Breast epithelium (tissue), 4 donors: ENCODE data around the gene TIGD1. TPM values are rescaled to one million over a fixed set of nuclear protein-coding genes. Genes with fewer than 3 reads are reported as not detected.

Experiments used
- DNase-seq, 2 donors: peaks; one replicate each; pipeline ENCODE4 v3.0.0-alpha.2; 2019; ENCODE audit warnings: low spot score in 2 of 2
- H3K27ac ChIP-seq, 2 donors: fragments of 200-600 bp; sonication (generic) in 1 of 2; one replicate each; pipeline ENCODE4 v1.5.1; 2016 to 2019; ENCODE audit warnings: mild to moderate bottlenecking in 1 of 2
- H3K27me3 ChIP-seq, 2 donors: fragments of 200-600 bp; sonication (generic) in 1 of 2; one replicate each; pipeline versions ENCODE4 v1.5.1 to v1.6.0; 2017 to 2019; ENCODE audit warnings: control low read depth in 1 of 2, mild to moderate bottlenecking in 1 of 2
- H3K36me3 ChIP-seq: fragments of 200-600 bp; one replicate; pipeline ENCODE4 v1.5.1; 2019
- H3K4me1 ChIP-seq, 2 donors: fragments of 200-600 bp; sonication (generic); one replicate each; pipeline ENCODE4 v1.5.1; 2016 to 2019; ENCODE audit warnings: control low read depth in 1 of 2
- H3K4me3 ChIP-seq, 3 donors: fragments of 200-600 bp; sonication (generic); 1 replicate in 2 of 3; 2 replicates in 1 of 3; pipeline ENCODE4 v1.5.1; 2016 to 2019; ENCODE audit warnings: mild to moderate bottlenecking in 3 of 3, moderate library complexity in 2 of 3
- H3K9me3 ChIP-seq, 2 donors: fragments of 200-600 bp; sonication (generic) in 1 of 2; one replicate each; pipeline ENCODE4 v1.5.1; 2016 to 2019; ENCODE audit warnings: control low read depth in 1 of 2
- CTCF ChIP-seq, 3 donors: fragments of 450-650 bp; IDR thresholded peaks; one replicate each; pipeline ENCODE4 v1.5.1; 2016 to 2017; ENCODE audit warnings: antibody characterized with exemption in 3 of 3, mild to moderate bottlenecking in 3 of 3, moderate library complexity in 3 of 3
- POLR2A ChIP-seq: fragments of 450-650 bp; IDR thresholded peaks from one replicate; pipeline ENCODE4 v1.6.1; 2016; ENCODE audit warnings: antibody characterized with exemption, mild to moderate bottlenecking, moderate library complexity
- POLR2AphosphoS5 ChIP-seq, 3 donors: sonication (generic); formaldehyde crosslinking; IDR thresholded peaks; one replicate each; pipeline ENCODE4 v1.6.1; 2017; ENCODE audit warnings: antibody characterized with exemption in 3 of 3
- intact Hi-C: fragments of 100-400 bp; cut with DNase I; formaldehyde crosslinking; loops from one replicate; pipeline ENCODE4 v1.15.1; 2023; ENCODE audit warnings: low total_unique reads
- total RNA-seq, 3 donors: library from RNA; depleted of rRNA; stranded (reverse); fragments of >200 nt; gene quantifications; one replicate each; pipeline ENCODE4 v1.1.0, GENCODE V29; 2016

TIGD1 gene
- total RNA-seq, 3 donors from 2014 or later: 2.9 to 5.6 (median 5.0) TPM

DNA sequence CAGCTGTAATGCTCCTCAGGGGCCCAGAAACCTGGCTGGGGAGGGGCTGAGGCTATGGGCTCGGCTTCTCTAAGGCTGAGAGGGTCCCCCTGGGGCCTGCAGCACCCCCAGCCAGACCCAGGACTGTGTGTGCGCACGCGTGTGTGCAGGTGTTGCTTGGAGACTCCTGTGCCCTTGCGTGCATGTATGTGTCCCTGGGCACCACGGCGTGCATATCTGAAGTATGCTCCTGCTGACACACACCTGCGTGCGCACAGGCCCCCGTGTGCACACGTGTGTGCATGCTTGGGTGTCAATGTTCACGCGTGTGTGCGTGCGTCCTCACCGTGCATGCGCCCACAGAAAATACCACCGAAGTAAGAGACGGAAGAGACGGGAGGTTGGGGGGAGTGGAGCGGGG, 47.8 kb downstream of the TIGD1 start:
- intact Hi-C loops: no loop called here
- TF ChIP-seq POLR2AphosphoS5 (IDR thresholded peaks at IDR 0.05): no peak
- no peak for TF ChIP-seq CTCF (IDR thresholded peaks at IDR 0.05)
- no peak for TF ChIP-seq POLR2A

DNA sequence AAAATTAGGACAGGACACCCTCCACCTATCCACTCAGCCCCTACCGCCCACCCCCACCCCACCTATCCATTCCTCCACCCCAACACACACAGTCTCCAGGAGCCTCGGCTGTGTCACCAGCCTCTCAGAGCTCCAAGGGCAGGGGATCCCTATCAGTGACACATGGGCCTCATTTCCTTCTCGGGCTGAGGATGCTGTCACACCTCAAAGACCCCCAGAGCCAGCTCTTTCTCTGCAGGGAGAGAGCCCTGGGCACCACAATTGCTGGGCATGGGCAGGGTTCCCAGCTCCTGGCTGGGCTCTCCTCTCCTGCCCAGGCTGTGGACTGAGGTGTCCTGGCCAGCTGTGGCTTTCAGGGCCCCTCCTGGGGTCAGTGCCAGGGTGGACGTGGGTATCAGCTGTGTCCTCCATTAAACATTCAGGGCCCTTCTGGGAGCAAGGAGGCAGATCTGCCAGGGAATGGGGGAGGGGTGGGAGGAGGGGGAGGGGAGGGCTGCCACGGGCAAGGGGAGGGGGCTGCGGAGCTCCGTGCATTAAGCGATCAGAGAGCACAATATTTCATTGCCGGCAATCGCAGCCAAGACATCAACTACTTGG, 48.5 kb downstream of the TIGD1 start:
- Histone ChIP-seq H3K9me3 (no peaks in the 10 kb centered on the region), H3K27me3 (peaks cover 0 to 11% of the 10 kb centered on the region in 2 donors), H3K4me1 (peaks cover 0 to 6% of the 10 kb centered on the region in 2 donors), H3K4me3 (no peak overlapping the region), H3K27ac (no peak overlapping the region), H3K36me3 (no peaks in the 10 kb centered on the region)
- intact Hi-C loops: no loop called here
- DNase-seq: no peak
- TF ChIP-seq POLR2A (no peak), POLR2AphosphoS5 (IDR thresholded peaks at IDR 0.05) (no peak), CTCF (IDR thresholded peaks at IDR 0.05) (no peak)

More for the DNA sequence above, 47.8 kb downstream of the TIGD1 start:
- peaks cover 0 to 6% of the 10 kb centered on the region in 2 donors for H3K4me1 ChIP-seq
- no peak overlapping the region for H3K27ac ChIP-seq
- H3K4me3 ChIP-seq: peak overlapping the region; percentile 28 to 68 (median 56)
- no peaks in the 10 kb centered on the region for H3K36me3 ChIP-seq
- no peaks in the 10 kb centered on the region for H3K9me3 ChIP-seq
- peaks cover 0 to 11% of the 10 kb centered on the region in 2 donors for H3K27me3 ChIP-seq
- DNase-seq: no peak

GRCh38 chr2:232501331-232501771, 49.0 kb downstream of the TIGD1 start:
- DNase-seq: no peak
- Histone ChIP-seq H3K4me3 (no peak overlapping the region), H3K36me3 (no peaks in the 10 kb centered on the region), H3K9me3 (no peaks in the 10 kb centered on the region), H3K27ac (no peak overlapping the region), H3K27me3 (peaks cover 0 to 11% of the 10 kb centered on the region in 2 donors), H3K4me1 (peaks cover 0 to 6% of the 10 kb centered on the region in 2 donors)
- TF ChIP-seq POLR2AphosphoS5 (IDR thresholded peaks at IDR 0.05) (no peak), CTCF (IDR thresholded peaks at IDR 0.05) (no peak), POLR2A (no peak)
- intact Hi-C loops: no loop called here

- intact Hi-C loops: no loop called here
- no peak overlapping the region for H3K4me3 ChIP-seq
- DNase-seq: no peak
- H3K4me1 ChIP-seq: peaks cover 0 to 3% of the 10 kb centered on the region in 2 donors
- H3K9me3 ChIP-seq: no peaks in the 10 kb centered on the region
- no peak for TF ChIP-seq CTCF (IDR thresholded peaks at IDR 0.05)
- no peak for TF ChIP-seq POLR2AphosphoS5 (IDR thresholded peaks at IDR 0.05)
- no peak for TF ChIP-seq POLR2A
- peaks cover 0 to 4% of the 10 kb centered on the region in 2 donors for H3K27me3 ChIP-seq
- no peaks in the 10 kb centered on the region for H3K36me3 ChIP-seq
- no peak overlapping the region for H3K27ac ChIP-seq
Observed at GRCh38 chr2:232498452-232498851, 51.9 kb downstream of the TIGD1 start.

Other genes starting within 250 kb of the TIGD1 start
- gene ALPP, start 171.8 kb downstream of the TIGD1 start, total RNA-seq: not detected
- not detected for gene ALPG, start 143.7 kb downstream of the TIGD1 start, total RNA-seq
- gene ALPI, start 94.4 kb downstream of the TIGD1 start, total RNA-seq: under 1 TPM in 1 of 3 donors, not detected in 2; 0.33 TPM
- gene ECEL1, start 62.7 kb downstream of the TIGD1 start, total RNA-seq: 1 to 10 TPM in 1 of 3 donors, under 1 TPM in 2; 0.15 to 2.3 (median 0.48) TPM
- not detected for gene PRSS56, start 30.2 kb downstream of the TIGD1 start, total RNA-seq
- gene CHRND, start 24.4 kb downstream of the TIGD1 start, total RNA-seq: not detected
- gene CHRNG, start 10.9 kb downstream of the TIGD1 start, total RNA-seq: not detected
- 10 to 100 TPM; 31.6 to 57.4 (median 36.1) TPM for gene EIF4E2, start 132 bp upstream of the TIGD1 start, total RNA-seq
- 10 to 100 TPM; 31.0 to 67.2 (median 52.8) TPM for gene EFHD1, start 83.0 kb upstream of the TIGD1 start, total RNA-seq
- 100 to 1,000 TPM in 2 of 3 donors, 10 to 100 TPM in 1; 79.8 to 156 (median 103) TPM for gene GIGYF2, start 146.8 kb upstream of the TIGD1 start, total RNA-seq
- gene KCNJ13, start 226.0 kb upstream of the TIGD1 start, total RNA-seq: under 1 TPM in 1 of 3 donors, not detected in 2; 0.73 TPM